ENCODE data around the gene MRTFB. TPM values are rescaled to one million over a fixed set of nuclear protein-coding genes. Genes with fewer than 3 reads are reported as not detected.
"Not testable (repeated sequence)": the region's sequence is repeated elsewhere in the genome, so short reads cannot be mapped to it uniquely, and the experiment has no call there.

MRTFB gene
- polyA plus RNA-seq, 1 donor from 2014 or later = 6.6 TPM

GRCh38 chr16:14106457-14106856, 35.3 kb downstream of the MRTFB start:
- H3K27ac Mint-ChIP-seq = no peak overlapping the region
- H3K9me3 Mint-ChIP-seq = no peaks in the 10 kb centered on the region
- H3K4me1 Mint-ChIP-seq = peaks cover 4 to 13% (median 11%) of the 10 kb centered on the region in 3 donors
- no peak overlapping the region for H3K4me3 Mint-ChIP-seq
- H3K27me3 Mint-ChIP-seq = no peaks in the 10 kb centered on the region
- H3K36me3 Mint-ChIP-seq = no peaks in the 10 kb centered on the region

- no peak overlapping the region for H3K4me3 Mint-ChIP-seq
- H3K4me1 Mint-ChIP-seq = peaks cover 2 to 9% (median 8%) of the 10 kb centered on the region in 3 donors
- H3K9me3 Mint-ChIP-seq = no peaks in the 10 kb centered on the region
- H3K27ac Mint-ChIP-seq = no peak overlapping the region
- H3K27me3 Mint-ChIP-seq = no peaks in the 10 kb centered on the region
- H3K36me3 Mint-ChIP-seq = no peaks in the 10 kb centered on the region
Observed at GRCh38 chr16:14106961-14107360, 35.8 kb downstream of the MRTFB start.

- H3K4me3 Mint-ChIP-seq = no peak overlapping the region
- H3K27me3 Mint-ChIP-seq = no peaks in the 10 kb centered on the region
- no peaks in the 10 kb centered on the region for H3K36me3 Mint-ChIP-seq
- peak overlapping the region in 1 of 3 donors; percentile 68 for H3K27ac Mint-ChIP-seq
- H3K4me1 Mint-ChIP-seq = peaks cover 2 to 7% (median 5%) of the 10 kb centered on the region in 3 donors
- no peaks in the 10 kb centered on the region for H3K9me3 Mint-ChIP-seq
Observed at GRCh38 chr16:14109077-14109775, 38.1 kb downstream of the MRTFB start.

- H3K4me3 Mint-ChIP-seq = no peak overlapping the region
- H3K27me3 Mint-ChIP-seq = no peaks in the 10 kb centered on the region
- H3K36me3 Mint-ChIP-seq = no peaks in the 10 kb centered on the region
- H3K27ac Mint-ChIP-seq = peak overlapping the region in 1 of 3 donors; percentile 68
- H3K9me3 Mint-ChIP-seq = no peaks in the 10 kb centered on the region
- peaks cover 2 to 7% (median 5%) of the 10 kb centered on the region in 3 donors for H3K4me1 Mint-ChIP-seq
Observed at GRCh38 chr16:14109782-14110727, 38.9 kb downstream of the MRTFB start.

- Mint-ChIP-seq H3K9me3 (no peaks in the 10 kb centered on the region), H3K4me3 (no peak overlapping the region), H3K4me1 (peaks cover 2 to 6% (median 5%) of the 10 kb centered on the region in 3 donors), H3K27me3 (no peaks in the 10 kb centered on the region), H3K36me3 (no peaks in the 10 kb centered on the region), H3K27ac (no peak overlapping the region)
Observed at GRCh38 chr16:14110728-14111251, 39.7 kb downstream of the MRTFB start.

DNA sequence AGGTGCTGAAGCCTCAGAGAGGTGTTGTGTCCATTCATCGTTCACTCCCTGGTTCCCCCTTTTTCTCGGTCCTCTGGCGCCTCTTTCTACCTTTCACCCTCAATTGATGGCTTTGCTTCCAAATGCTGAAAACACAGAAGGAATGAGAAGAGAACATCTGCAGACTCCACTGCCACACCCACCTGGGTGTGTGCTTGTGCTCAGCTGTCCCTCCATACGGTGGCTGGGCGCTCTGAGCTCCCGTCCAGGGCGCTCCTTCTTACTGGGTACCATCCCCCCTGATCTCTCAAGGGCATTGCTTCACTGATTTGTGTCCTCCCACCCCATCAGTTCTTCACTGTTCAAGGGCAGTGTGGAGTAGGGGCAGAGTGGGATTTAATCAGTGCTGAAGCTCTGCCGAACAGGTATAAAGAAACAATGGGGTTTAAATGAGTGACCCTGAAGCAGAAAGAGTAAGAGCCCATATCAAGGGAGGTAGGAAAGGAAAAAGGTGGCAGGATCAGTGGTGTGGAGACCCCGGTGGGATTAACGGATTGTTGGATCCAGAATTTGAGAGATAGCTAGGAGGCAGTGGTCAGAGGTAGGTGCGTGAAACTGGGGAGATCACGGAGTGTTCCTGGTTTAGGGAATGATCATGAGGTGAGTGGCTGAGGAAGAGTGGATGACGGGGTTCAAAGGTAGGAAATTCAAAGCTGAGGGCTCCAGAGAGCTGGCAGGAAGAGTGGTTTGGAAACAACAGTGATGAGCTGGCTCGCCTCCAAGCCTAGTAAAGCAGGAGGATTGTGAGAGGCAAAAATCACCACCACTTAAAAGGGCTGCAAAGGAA, 40.8 kb downstream of the MRTFB start:
- no peaks in the 10 kb centered on the region for H3K36me3 Mint-ChIP-seq
- peak overlapping the region in 1 of 3 donors; percentile 87 for H3K27ac Mint-ChIP-seq
- no peaks in the 10 kb centered on the region for H3K27me3 Mint-ChIP-seq

DNA sequence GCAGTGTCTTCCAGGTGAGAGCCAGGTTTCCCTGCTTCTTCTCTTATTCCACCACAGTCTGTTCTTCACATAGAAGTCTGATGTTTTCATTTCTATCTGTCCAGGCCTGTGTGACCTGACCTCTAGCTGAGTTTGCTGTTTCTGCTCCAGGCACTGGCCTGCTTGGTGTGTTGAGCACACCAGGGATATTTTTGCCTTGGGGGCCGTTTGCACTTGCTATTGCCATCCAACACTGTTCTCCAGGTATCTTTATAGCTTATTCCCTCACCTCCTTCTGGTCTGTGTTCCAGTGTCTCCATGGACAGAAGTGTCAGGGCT, 41.4 kb downstream of the MRTFB start:
- Mint-ChIP-seq H3K36me3 (no peaks in the 10 kb centered on the region), H3K27me3 (no peaks in the 10 kb centered on the region), H3K4me3 (no peak overlapping the region), H3K27ac (no peak overlapping the region), H3K9me3 (no peaks in the 10 kb centered on the region), H3K4me1 (peaks cover 1 to 13% (median 6%) of the 10 kb centered on the region in 3 donors)

More for the DNA sequence above, 40.8 kb downstream of the MRTFB start:
- no peak overlapping the region for H3K4me3 Mint-ChIP-seq
- H3K4me1 Mint-ChIP-seq = peaks cover 2 to 12% (median 7%) of the 10 kb centered on the region in 3 donors
- H3K9me3 Mint-ChIP-seq = no peaks in the 10 kb centered on the region

DNA sequence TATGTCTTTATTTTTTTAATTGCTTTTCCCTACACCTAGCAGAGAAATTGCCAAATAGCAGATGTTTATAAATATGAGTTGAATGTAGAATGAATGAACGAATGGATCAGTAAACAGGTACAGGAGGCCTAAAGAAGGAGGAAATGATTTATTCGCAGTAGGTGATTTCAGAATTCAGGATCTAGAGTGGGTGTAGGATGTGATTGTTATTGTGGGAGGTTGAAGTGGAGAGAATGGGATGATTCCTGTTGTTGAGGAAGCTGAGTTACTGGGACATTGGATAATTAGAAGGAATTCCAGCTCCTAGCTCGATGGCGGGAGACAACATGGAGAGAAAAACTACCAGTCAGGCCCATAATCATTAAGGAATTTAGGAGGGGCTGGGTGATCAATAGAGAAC, 42.2 kb downstream of the MRTFB start:
- Mint-ChIP-seq H3K4me1 (peaks cover 0 to 13% (median 5%) of the 10 kb centered on the region in 3 donors), H3K27me3 (no peaks in the 10 kb centered on the region), H3K27ac (no peak overlapping the region), H3K4me3 (no peak overlapping the region), H3K9me3 (no peaks in the 10 kb centered on the region), H3K36me3 (no peaks in the 10 kb centered on the region)

- Mint-ChIP-seq H3K4me3 (no peak overlapping the region), H3K27me3 (no peaks in the 10 kb centered on the region), H3K9me3 (no peaks in the 10 kb centered on the region), H3K4me1 (peaks cover 4 to 27% (median 15%) of the 10 kb centered on the region in 3 donors), H3K27ac (no peak overlapping the region), H3K36me3 (peaks cover 2% of the 10 kb centered on the region)
Observed at GRCh38 chr16:14117051-14117450, 45.9 kb downstream of the MRTFB start.

DNA sequence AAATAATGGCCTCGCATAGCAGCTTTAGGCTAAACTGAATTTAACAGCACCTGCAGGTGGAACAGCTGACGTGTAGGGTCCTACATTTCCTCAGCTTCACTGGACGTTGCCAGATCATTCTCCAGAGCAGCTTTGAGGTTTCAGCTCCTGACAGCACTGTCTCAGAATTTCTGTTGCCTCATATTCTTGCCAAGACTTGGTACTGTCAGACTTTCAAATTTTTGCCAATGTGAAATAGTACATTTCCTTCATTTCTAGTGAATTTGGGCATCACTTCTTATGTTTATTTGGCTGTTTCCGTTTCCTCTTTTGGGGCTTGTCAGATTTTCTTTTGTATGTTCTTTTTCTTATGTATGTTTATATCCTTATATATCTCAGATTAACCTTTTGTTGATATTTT, 48.7 kb downstream of the MRTFB start:
- peaks cover 5% of the 10 kb centered on the region for H3K36me3 Mint-ChIP-seq
- H3K27ac Mint-ChIP-seq = no peak overlapping the region
- H3K4me3 Mint-ChIP-seq = no peak overlapping the region
- H3K9me3 Mint-ChIP-seq = peaks cover 0 to 1% (median 0%) of the 10 kb centered on the region in 3 donors
- H3K27me3 Mint-ChIP-seq = no peaks in the 10 kb centered on the region
- H3K4me1 Mint-ChIP-seq = peaks cover 7 to 31% (median 19%) of the 10 kb centered on the region in 3 donors

GRCh38 chr16:14120335-14120734, 49.2 kb downstream of the MRTFB start:
- peaks cover 7 to 31% (median 19%) of the 10 kb centered on the region in 3 donors for H3K4me1 Mint-ChIP-seq
- peaks cover 0 to 1% (median 0%) of the 10 kb centered on the region in 3 donors for H3K9me3 Mint-ChIP-seq
- no peaks in the 10 kb centered on the region for H3K27me3 Mint-ChIP-seq
- peaks cover 5% of the 10 kb centered on the region for H3K36me3 Mint-ChIP-seq
- H3K4me3 Mint-ChIP-seq = peak overlapping the region in 1 of 4 donors; percentile 28
- no peak overlapping the region for H3K27ac Mint-ChIP-seq

GRCh38 chr16:14121142-14121541, 50.0 kb downstream of the MRTFB start:
- no peaks in the 10 kb centered on the region for H3K27me3 Mint-ChIP-seq
- H3K4me3 Mint-ChIP-seq = no peak overlapping the region
- H3K36me3 Mint-ChIP-seq = peaks cover 5% of the 10 kb centered on the region

GRCh38 chr16:14121872-14122271, 50.8 kb downstream of the MRTFB start:
- H3K4me1 Mint-ChIP-seq = peaks cover 7 to 25% (median 17%) of the 10 kb centered on the region in 3 donors
- no peak overlapping the region for H3K27ac Mint-ChIP-seq
- peaks cover 7% of the 10 kb centered on the region for H3K36me3 Mint-ChIP-seq
- no peaks in the 10 kb centered on the region for H3K27me3 Mint-ChIP-seq
- peaks cover 0 to 1% (median 0%) of the 10 kb centered on the region in 3 donors for H3K9me3 Mint-ChIP-seq
- peak overlapping the region in 2 of 4 donors; percentile 37 to 58 for H3K4me3 Mint-ChIP-seq

More at GRCh38 chr16:14121142-14121541, 50.0 kb downstream of the MRTFB start:
- Mint-ChIP-seq H3K4me1 (peaks cover 7 to 29% (median 17%) of the 10 kb centered on the region in 3 donors), H3K27ac (no peak overlapping the region), H3K9me3 (peaks cover 0 to 1% (median 0%) of the 10 kb centered on the region in 3 donors)

GRCh38 chr16:14122430-14122829, 51.3 kb downstream of the MRTFB start:
- H3K36me3 Mint-ChIP-seq, H3K9me3 Mint-ChIP-seq, H3K27ac Mint-ChIP-seq, H3K27me3 Mint-ChIP-seq: not testable (repeated sequence)
- peaks cover 7 to 23% (median 17%) of the 10 kb centered on the region in 3 donors for H3K4me1 Mint-ChIP-seq
- peak overlapping the region in 1 of 4 donors; percentile 9 for H3K4me3 Mint-ChIP-seq

Data from IgD-negative memory B cell (primary cell).